ENCODE data around the gene ACAT2.
"Not testable (repeated sequence)": the region's sequence is repeated elsewhere in the genome, so short reads cannot be mapped to it uniquely, and the experiment has no call there.

ACAT2 gene

DNA sequence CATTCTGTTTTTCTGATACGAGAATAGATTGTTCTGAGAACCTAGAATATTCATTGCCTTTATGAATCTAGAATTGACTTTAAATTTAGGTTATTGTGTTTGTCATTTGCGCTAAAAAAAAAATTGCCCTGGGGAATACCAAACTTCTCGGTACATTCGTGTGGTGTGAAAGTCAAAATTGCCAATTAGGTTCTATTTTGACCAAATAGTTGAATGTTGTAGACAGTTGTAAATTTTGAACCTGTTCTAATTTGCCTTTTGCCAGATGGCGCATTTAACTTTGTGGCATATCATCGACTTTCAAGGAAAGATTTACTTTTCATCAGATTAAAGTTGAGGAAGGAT, 31.5 kb upstream of the ACAT2 start:
- no peak for DNase-seq (ENCODE audit: low read depth)

GRCh38 chr6:159732550-159732949, 29.3 kb upstream of the ACAT2 start:
- not testable (repeated sequence) for DNase-seq (ENCODE audit: low read depth)

DNA sequence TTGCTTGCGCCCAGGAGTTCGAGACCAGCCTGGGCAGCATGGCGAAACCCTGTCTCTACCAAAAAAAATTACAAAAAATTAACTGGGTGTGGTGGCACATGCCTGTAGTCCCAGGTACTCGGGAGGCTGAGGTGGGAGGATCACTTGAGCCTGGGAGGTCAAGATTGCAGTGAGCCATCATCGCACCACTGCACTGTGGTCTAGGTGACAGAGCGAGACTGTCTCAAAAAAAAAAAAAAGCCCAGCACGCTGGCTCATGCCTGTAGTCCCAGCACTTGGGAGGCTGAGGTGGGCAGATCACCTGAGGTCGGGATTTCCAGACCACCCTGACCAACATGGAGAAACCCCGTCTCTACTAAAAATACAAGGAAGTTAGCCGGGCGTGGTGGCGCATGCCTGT, 28.4 kb upstream of the ACAT2 start:
- DNase-seq (ENCODE audit: low read depth), result not testable (repeated sequence)

- DNase-seq (ENCODE audit: low read depth), result no peak
These were observed 24.9 kb upstream of the ACAT2 start for GRCh38 chr6:159736908-159737307.

DNA sequence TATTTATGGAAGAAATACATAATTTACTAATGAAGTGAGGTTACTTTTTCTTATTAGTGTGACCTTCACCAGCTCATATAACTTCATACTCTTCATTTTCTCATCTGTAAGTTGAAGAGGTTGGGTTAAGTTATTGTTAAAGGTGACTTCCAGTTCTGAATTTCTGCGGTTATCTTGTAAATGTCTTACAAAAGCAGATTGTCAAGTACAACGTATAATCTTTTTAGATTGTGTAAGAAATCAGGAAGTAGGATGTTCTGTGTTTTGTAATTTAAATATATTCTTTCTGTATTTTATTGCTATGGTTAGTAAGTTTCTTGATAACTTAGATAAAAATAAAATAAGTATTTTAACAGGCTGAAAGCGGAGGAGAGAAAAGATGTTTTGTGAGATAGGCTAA, 22.5 kb upstream of the ACAT2 start:
- no peak for DNase-seq (ENCODE audit: low read depth)

- DNase-seq (ENCODE audit: low read depth), result no peak
These were observed 19.7 kb upstream of the ACAT2 start for GRCh38 chr6:159742165-159742564.

GRCh38 chr6:159745081-159745480, 16.8 kb upstream of the ACAT2 start:
- no peak for DNase-seq (ENCODE audit: low read depth)

GRCh38 chr6:159746759-159747158, 15.1 kb upstream of the ACAT2 start:
- DNase-seq (ENCODE audit: low read depth), result no peak

- not testable (repeated sequence) for DNase-seq (ENCODE audit: low read depth)
These were observed 13.7 kb upstream of the ACAT2 start for GRCh38 chr6:159748127-159748526.

GRCh38 chr6:159751448-159751847, 10.4 kb upstream of the ACAT2 start:
- no peak for DNase-seq (ENCODE audit: low read depth)

- DNase-seq (ENCODE audit: low read depth), result no peak
These were observed 8.6 kb upstream of the ACAT2 start for GRCh38 chr6:159753081-159753872.

DNA sequence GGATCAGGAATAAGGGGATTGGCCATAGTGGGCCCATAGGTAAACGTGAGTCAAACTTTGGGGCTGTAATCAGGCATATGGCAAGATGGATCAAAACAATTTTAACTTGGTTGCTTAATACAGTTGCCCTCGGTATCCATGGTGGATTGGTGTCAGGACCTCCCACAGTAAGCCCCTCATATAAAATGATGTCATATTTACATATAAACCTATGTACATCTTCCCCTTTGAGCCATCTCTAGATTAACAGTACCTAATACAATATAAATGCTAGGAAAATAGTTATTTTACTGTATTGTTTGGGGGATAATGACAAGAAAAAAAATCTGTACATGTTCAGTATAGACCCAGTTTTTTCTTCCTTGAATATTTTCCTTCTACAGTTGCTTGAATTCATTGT, 7.4 kb upstream of the ACAT2 start:
- no peak for DNase-seq (ENCODE audit: low read depth)

GRCh38 chr6:159754959-159755914, 6.6 kb upstream of the ACAT2 start:
- no peak for DNase-seq (ENCODE audit: low read depth)

- DNase-seq (ENCODE audit: low read depth), result no peak
These were observed 5.3 kb upstream of the ACAT2 start for GRCh38 chr6:159756508-159756907.

GRCh38 chr6:159758031-159759001, 3.5 kb upstream of the ACAT2 start:
- DNase-seq (ENCODE audit: low read depth), result no peak

- no peak for DNase-seq (ENCODE audit: low read depth)
These were observed 2.2 kb upstream of the ACAT2 start for GRCh38 chr6:159759645-159760044.

- no peak for DNase-seq (ENCODE audit: low read depth)
These were observed 1.2 kb upstream of the ACAT2 start for GRCh38 chr6:159760602-159761057.

DNA sequence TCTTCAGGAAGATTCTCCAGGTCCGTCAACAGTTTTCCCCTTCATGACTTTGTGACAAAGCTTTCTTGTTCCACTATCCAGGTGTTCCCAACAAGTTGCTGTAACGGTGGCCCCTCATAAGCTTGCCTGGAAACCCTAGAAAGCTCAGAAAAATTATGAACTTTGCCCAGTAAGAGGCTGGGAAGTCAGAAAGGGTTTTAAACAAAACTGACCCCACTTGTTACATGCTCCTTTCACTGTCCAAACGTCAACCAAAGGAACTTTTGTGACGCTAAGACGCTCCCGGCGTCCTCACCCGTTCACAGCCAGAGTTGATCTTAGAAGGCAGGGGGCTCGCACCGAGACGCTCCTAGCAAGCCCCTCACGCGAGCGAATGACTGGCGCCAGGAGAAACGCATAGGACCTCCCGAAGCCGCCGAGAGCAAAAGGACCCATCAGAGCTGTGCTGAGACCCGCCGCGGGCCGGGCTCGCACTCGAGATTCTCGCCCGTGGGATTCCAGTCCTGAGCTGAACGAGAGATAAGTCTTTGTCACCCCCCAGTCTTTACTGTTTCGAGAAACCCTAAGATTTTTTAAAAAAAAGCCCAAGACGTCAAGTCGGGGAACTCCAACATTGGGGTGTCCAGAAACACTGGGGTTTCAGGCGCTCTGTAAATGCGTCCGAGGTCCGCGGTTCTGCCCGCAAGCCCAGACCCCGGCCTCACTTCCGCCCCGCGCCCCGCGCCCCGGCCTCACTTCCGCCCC, 544 bp upstream of the ACAT2 start:
- peak; percentile 2 for DNase-seq (ENCODE audit: low read depth)

DNA sequence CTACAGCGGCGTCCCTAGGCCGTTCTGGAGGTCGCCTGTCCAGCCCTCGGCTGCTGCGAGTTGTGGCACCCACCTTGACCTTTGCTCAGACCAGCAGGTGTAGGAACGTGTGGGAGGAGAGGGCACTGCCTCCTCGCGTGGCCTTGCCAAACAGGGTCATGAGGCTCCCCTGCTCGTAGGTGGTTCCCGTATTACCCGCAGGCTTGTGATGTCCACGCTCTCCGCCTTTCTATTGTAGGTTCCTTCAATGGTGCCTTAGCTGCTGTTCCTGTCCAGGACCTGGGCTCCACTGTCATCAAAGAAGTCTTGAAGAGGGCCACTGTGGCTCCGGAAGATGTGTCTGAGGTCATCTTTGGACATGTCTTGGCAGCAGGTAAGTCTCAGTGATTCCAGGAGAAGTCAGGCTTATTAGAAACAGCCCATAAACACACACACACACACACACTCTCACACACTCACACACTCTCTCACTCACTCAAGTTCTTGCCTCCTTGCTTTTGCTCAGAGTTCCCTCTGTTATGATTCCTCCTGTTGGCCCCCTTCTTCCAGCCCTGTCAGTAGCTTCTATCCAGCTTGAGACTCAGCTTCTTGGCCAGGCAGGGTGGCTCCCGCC, 942 bp downstream of the ACAT2 start:
- DNase-seq (ENCODE audit: low read depth), result peak; percentile 5

DNA sequence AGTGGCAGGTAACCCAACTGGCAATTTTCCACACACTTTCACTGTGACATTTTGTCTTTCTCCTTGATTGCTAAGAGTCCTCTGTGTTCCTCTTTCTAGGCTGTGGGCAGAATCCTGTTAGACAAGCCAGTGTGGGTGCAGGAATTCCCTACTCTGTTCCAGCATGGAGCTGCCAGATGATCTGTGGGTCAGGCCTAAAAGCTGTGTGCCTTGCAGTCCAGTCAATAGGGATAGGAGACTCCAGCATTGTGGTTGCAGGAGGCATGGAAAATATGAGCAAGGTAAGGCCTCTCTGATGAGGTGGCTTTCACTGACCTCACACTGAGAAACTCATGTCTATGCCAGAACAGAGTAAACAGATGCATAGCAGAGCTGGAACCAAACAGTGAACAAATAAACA, 5.1 kb downstream of the ACAT2 start:
- DNase-seq (ENCODE audit: low read depth), result no peak

DNA sequence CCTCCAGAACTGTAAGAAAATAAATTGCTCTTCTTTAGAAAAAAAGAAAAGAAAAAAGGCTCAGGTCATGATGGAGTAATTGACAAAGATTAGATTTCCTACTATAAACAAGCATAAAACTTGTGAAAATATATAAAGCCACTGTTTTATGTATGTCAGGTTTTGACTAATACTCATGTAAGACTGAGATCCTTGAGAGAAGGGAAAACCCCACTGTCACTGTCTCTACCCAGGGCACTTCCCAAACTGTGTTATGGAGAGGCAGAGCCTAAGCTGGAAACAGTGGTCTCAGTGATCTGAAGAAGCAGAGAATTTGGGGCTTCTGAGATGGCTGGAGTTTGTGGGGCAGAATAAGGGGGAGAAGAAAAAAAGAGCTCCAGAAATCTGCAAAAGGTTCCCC, 7.6 kb downstream of the ACAT2 start:
- no peak for DNase-seq (ENCODE audit: low read depth)
